Activated CD8-positive, alpha-beta T cell treated with anti-CD3 and anti-CD28 coated beads, Interleukin-2, amount 10 ng/mL, durations not matched to agents 7 days and 5 days (primary cell): ENCODE measurements around the gene OR10A2. TPM values are rescaled to one million over a fixed set of nuclear protein-coding genes. Genes with fewer than 3 reads are reported as not detected.

Source experiments
- total RNA-seq, 2 experiments: library from RNA; stranded (reverse); gene quantifications; one replicate each; pipeline ENCODE4 v1.2.3, GENCODE V29; 2021

Gene OR10A2
- total RNA-seq, 2 experiments from 2014 or later: not detected

Other genes starting within 250 kb of the OR10A2 start
- 10 to 100 TPM; 74.1 to 78.9 TPM for gene TPP1, start 243.6 kb upstream of the OR10A2 start, total RNA-seq
- under 1 TPM; 0.23 to 0.29 TPM for gene DCHS1, start 207.2 kb upstream of the OR10A2 start, total RNA-seq
- gene MRPL17, start 179.7 kb upstream of the OR10A2 start, total RNA-seq: 10 to 100 TPM; 60.6 to 69.2 TPM
- under 1 TPM; 0.08 to 0.23 TPM for gene OR2AG2, start 91.1 kb upstream of the OR10A2 start, total RNA-seq
- not detected for gene OR2AG1, start 80.0 kb upstream of the OR10A2 start, total RNA-seq
- under 1 TPM; 0.05 TPM for gene OR6A2, start 63.4 kb upstream of the OR10A2 start, total RNA-seq
- gene OR10A5, start 17.4 kb upstream of the OR10A2 start, total RNA-seq: not detected
- gene OR10A4, start 13.6 kb downstream of the OR10A2 start, total RNA-seq: not detected
- gene OR2D2, start 29.4 kb downstream of the OR10A2 start, total RNA-seq: not detected
- not detected for gene OR2D3, start 57.9 kb downstream of the OR10A2 start, total RNA-seq
- gene ZNF215, start 63.4 kb downstream of the OR10A2 start, total RNA-seq: 1 to 10 TPM; 1.3 to 1.6 TPM
- not detected for gene ZNF214, start 157.3 kb downstream of the OR10A2 start, total RNA-seq
- under 1 TPM; 0.08 to 0.13 TPM for gene NLRP14, start 157.4 kb downstream of the OR10A2 start, total RNA-seq
- not detected for gene RBMXL2, start 225.9 kb downstream of the OR10A2 start, total RNA-seq